ENCODE results near the gene SEPTIN2. TPM values are rescaled to one million over a fixed set of nuclear protein-coding genes. Genes with fewer than 3 reads are reported as not detected.
"Not testable (repeated sequence)": the region's sequence is repeated elsewhere in the genome, so short reads cannot be mapped to it uniquely, and the experiment has no call there.

SEPTIN2 gene
- total RNA-seq, 1 experiment from 2014 or later = 445 TPM

DNA sequence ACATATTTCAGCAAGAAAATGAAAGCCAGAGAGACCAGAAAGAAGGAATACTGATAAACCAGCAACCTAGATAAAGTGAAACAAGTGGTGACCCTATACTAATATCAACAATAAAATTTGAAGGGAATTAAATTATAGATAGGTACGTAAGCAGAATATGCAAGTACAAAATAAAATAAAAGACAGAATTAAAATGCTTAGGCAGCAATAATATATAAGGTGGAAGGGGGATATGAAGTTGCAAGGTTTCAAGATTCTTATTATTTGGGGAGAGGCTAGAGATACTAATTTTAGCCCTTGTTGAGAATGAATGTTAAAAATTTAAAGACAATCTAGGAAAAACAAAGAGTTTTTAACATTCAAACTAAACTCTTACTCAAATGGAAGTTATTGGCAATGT is 39.8 kb upstream of the SEPTIN2 start:
- intact Hi-C loops (cut with micrococcal nuclease; ENCODE audit: unreplicated experiment) = no loop called here
- DNase-seq = no peak
- Mint-ChIP-seq H3K27ac (ENCODE audit: unreplicated experiment) (no peak overlapping the region), H3K4me1 (ENCODE audit: low read depth, unreplicated experiment) (peaks cover 31% of the 10 kb centered on the region), H3K4me3 (ENCODE audit: low read depth, unreplicated experiment) (no peak overlapping the region), H3K9me3 (ENCODE audit: low read depth, unreplicated experiment) (peaks cover 5% of the 10 kb centered on the region), H3K27me3 (ENCODE audit: unreplicated experiment) (no peaks in the 10 kb centered on the region), H3K36me3 (ENCODE audit: insufficient read depth, unreplicated experiment) (peaks cover 30% of the 10 kb centered on the region)
- CTCF ChIA-PET = no interaction called here
- TF ChIP-seq, protein P1, sequence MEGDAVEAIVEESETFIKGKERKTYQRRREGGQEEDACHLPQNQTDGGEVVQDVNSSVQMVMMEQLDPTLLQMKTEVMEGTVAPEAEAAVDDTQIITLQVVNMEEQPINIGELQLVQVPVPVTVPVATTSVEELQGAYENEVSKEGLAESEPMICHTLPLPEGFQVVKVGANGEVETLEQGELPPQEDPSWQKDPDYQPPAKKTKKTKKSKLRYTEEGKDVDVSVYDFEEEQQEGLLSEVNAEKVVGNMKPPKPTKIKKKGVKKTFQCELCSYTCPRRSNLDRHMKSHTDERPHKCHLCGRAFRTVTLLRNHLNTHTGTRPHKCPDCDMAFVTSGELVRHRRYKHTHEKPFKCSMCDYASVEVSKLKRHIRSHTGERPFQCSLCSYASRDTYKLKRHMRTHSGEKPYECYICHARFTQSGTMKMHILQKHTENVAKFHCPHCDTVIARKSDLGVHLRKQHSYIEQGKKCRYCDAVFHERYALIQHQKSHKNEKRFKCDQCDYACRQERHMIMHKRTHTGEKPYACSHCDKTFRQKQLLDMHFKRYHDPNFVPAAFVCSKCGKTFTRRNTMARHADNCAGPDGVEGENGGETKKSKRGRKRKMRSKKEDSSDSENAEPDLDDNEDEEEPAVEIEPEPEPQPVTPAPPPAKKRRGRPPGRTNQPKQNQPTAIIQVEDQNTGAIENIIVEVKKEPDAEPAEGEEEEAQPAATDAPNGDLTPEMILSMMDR (IDR thresholded peaks at IDR 0.05; ENCODE audit: unreplicated experiment) = no peak
- BruUV-seq (replicated peaks) = no TSS peak

DNA sequence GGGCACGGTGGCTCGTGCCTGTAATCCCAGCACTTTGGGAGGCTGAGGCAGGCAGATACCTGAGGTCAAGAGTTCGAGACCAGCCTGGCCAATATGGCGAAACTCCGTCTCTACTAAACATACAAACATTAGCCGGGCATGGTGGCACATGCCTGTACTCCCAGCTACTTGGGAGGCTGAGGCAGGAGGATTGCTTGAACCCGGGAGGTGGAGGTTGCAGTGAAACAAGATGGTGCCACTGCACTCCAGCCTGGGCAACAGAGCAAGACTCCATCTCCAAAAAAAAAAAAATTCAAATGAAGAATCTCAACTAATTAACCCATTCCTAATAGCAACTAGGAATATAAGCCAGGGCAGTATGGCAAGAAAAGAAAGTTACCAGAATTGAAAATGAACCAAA is 37.4 kb upstream of the SEPTIN2 start:
- H3K36me3 Mint-ChIP-seq (ENCODE audit: insufficient read depth, unreplicated experiment); DNase-seq; BruUV-seq (replicated peaks); H3K4me3 Mint-ChIP-seq (ENCODE audit: low read depth, unreplicated experiment); CTCF ChIA-PET; H3K9me3 Mint-ChIP-seq (ENCODE audit: low read depth, unreplicated experiment); H3K27me3 Mint-ChIP-seq (ENCODE audit: unreplicated experiment); intact Hi-C loops (cut with micrococcal nuclease; ENCODE audit: unreplicated experiment); H3K27ac Mint-ChIP-seq (ENCODE audit: unreplicated experiment): not testable (repeated sequence)
- H3K4me1 Mint-ChIP-seq (ENCODE audit: low read depth, unreplicated experiment) = peaks cover 31% of the 10 kb centered on the region

DNA sequence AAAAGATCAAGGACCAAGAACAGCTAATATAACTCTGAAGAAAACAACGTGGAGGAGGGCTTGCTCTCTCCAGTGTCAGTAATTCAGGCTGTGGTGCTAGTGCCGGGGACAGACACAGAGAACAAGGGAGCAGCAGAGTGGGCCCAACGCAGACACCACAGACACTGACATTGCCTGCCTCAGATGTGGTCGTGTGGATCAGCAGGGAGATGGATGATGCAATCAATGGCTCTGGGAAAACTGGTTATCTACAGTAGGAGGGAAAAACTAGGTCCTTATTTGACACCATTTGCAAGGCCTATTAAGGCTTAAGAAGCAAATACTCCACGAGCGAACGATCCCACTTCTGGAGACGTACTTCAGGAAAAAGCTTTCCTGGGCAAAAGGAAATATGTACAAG is 36.3 kb upstream of the SEPTIN2 start:
- intact Hi-C loops (cut with micrococcal nuclease; ENCODE audit: unreplicated experiment) = no loop called here
- H3K4me3 Mint-ChIP-seq (ENCODE audit: low read depth, unreplicated experiment) = no peak overlapping the region
- H3K27me3 Mint-ChIP-seq (ENCODE audit: unreplicated experiment) = no peaks in the 10 kb centered on the region
- peak overlapping the region; percentile 1 for H3K27ac Mint-ChIP-seq (ENCODE audit: unreplicated experiment)
- H3K36me3 Mint-ChIP-seq (ENCODE audit: insufficient read depth, unreplicated experiment) = peaks cover 8% of the 10 kb centered on the region
- CTCF ChIA-PET = no interaction called here
- BruUV-seq (replicated peaks) = no TSS peak
- DNase-seq = no peak
- H3K4me1 Mint-ChIP-seq (ENCODE audit: low read depth, unreplicated experiment) = peaks cover 20% of the 10 kb centered on the region
- H3K9me3 Mint-ChIP-seq (ENCODE audit: low read depth, unreplicated experiment) = peaks cover 5% of the 10 kb centered on the region
- TF ChIP-seq, protein P1 (IDR thresholded peaks at IDR 0.05; ENCODE audit: unreplicated experiment) = no peak

DNA sequence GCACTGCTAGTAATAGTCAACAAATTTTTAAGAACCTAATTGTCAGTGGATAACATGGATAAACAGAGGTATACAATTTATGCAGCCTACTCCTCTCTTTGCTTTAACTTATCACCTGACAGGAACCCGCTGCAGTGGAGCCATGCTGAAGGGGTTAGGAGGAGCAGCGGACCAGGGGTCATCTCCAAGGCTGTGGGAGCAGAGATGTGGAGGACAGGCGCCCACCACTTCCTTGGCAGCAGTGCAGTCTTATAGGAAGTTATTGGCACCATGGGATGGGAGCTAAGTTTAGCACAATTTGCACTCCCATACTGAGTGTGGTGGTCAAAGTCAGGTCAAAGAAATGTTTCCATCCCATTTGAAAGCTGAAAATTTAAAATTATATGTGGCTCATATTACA is 35.9 kb upstream of the SEPTIN2 start:
- CTCF ChIA-PET = no interaction called here
- Mint-ChIP-seq H3K9me3 (ENCODE audit: low read depth, unreplicated experiment) (peaks cover 5% of the 10 kb centered on the region), H3K27me3 (ENCODE audit: unreplicated experiment) (no peaks in the 10 kb centered on the region), H3K27ac (ENCODE audit: unreplicated experiment) (peak overlapping the region; percentile 1), H3K4me3 (ENCODE audit: low read depth, unreplicated experiment) (no peak overlapping the region), H3K4me1 (ENCODE audit: low read depth, unreplicated experiment) (peaks cover 19% of the 10 kb centered on the region), H3K36me3 (ENCODE audit: insufficient read depth, unreplicated experiment) (peaks cover 10% of the 10 kb centered on the region)
- intact Hi-C loops (cut with micrococcal nuclease; ENCODE audit: unreplicated experiment) = no loop called here
- BruUV-seq (replicated peaks) = no TSS peak
- TF ChIP-seq, protein P1 (IDR thresholded peaks at IDR 0.05; ENCODE audit: unreplicated experiment) = no peak
- DNase-seq = no peak

DNA sequence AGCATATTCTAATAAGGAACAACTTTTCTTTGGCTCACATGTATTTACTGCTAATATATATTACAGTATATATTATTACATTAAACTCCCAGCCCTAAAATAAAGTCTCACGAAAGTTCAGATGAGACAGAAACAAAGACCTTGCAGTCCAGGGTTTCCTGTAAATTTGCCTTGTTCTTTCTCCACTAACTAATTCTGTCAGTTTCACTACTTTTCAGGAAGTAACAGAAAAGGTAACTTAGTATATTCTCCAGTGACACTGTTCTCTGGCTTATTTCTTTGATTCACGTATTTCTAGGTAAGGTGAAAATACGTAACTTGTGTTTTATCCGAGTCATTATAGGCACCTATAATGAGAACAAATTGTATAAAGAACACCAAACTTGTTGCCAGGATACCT is 35.4 kb upstream of the SEPTIN2 start:
- Mint-ChIP-seq H3K27ac (ENCODE audit: unreplicated experiment) (no peak overlapping the region), H3K4me3 (ENCODE audit: low read depth, unreplicated experiment) (no peak overlapping the region), H3K36me3 (ENCODE audit: insufficient read depth, unreplicated experiment) (peaks cover 12% of the 10 kb centered on the region), H3K9me3 (ENCODE audit: low read depth, unreplicated experiment) (peaks cover 2% of the 10 kb centered on the region), H3K4me1 (ENCODE audit: low read depth, unreplicated experiment) (peaks cover 22% of the 10 kb centered on the region), H3K27me3 (ENCODE audit: unreplicated experiment) (no peaks in the 10 kb centered on the region)
- TF ChIP-seq, protein P1 (IDR thresholded peaks at IDR 0.05; ENCODE audit: unreplicated experiment) = no peak
- DNase-seq = no peak
- BruUV-seq (replicated peaks) = no TSS peak
- intact Hi-C loops (cut with micrococcal nuclease; ENCODE audit: unreplicated experiment) = no loop called here
- CTCF ChIA-PET = no interaction called here

Measured in Calu3 (cell line).